Adrenal gland (tissue), 12 donors: ENCODE results near the gene ZDHHC20. TPM values are rescaled to one million over a fixed set of nuclear protein-coding genes. Genes with fewer than 3 reads are reported as not detected.

Experiments
- DNase-seq, 7 donors: peaks; one replicate each; pipeline ENCODE4 v3.0.0-alpha.2; 2019 to 2020
- H3K27ac ChIP-seq, 5 donors: fragments of 200-600 bp; sonication (generic) in 4 of 5; 1 replicate in 3 of 5; 2 replicates in 2 of 5; pipeline versions ENCODE4 v1.5.1 to v1.8.0; 2016 to 2020; ENCODE audit warnings: mild to moderate bottlenecking in 1 of 5
- H3K27me3 ChIP-seq: fragments of 200-600 bp; 2 replicates; pipeline ENCODE4 v1.8.0; 2021
- H3K36me3 ChIP-seq, 2 donors: fragments of 200-600 bp; replicated peaks in 1 of 2; 1 replicate in 1 of 2; 2 replicates in 1 of 2; pipeline versions ENCODE4 v1.5.1 to v1.8.0; 2018 to 2022
- H3K4me1 ChIP-seq, 2 donors: fragments of 200-600 bp; replicated peaks in 1 of 2; 1 replicate in 1 of 2; 2 replicates in 1 of 2; pipeline versions ENCODE4 v1.5.1 to v1.8.0; 2018 to 2021
- H3K4me3 ChIP-seq, 4 donors: fragments of 200-600 bp; sonication (generic) in 3 of 4; one replicate each; pipeline ENCODE4 v1.5.1; 2016 to 2018
- H3K9me3 ChIP-seq, 3 donors: fragments of 200-600 bp; sonication (generic) in 1 of 3; replicated peaks in 1 of 3; 1 replicate in 2 of 3; 2 replicates in 1 of 3; pipeline versions ENCODE4 v1.5.1 to v1.8.0; 2016 to 2021
- POLR2A ChIP-seq, 2 donors: fragments of 450-650 bp; IDR thresholded peaks; one replicate each; pipeline ENCODE4 v1.6.1; 2017; ENCODE audit warnings: antibody characterized with exemption in 2 of 2, mild to moderate bottlenecking in 2 of 2, moderate library complexity in 1 of 2
- WGBS, 4 donors: extraction: QIAGEN DNeasy Blood & Tissue Kit in 2 of 4; methylation state at CpG; one replicate each; pipeline versions ENCODE4 v1.1.5 to v1.1.7; 2013 to 2017; 5-methylcytosine and 5-hydroxymethylcytosine counted together
- intact Hi-C, 2 donors: fragments of 100-400 bp; cut with DNase I; formaldehyde crosslinking; loops; one replicate each; pipeline versions ENCODE4 v1.14.1 to v1.15.0; 2022 to 2023
- polyA plus RNA-seq, 3 donors: library from polyadenylated mRNA; stranded (reverse); fragments of 200-250 nt in 2 of 3; fragments of 350-450 nt in 1 of 3; fragmentation: Illumina TruSeq in 1 of 3; extraction: RNeasy Lipid Tissue Mini Kit (QIAGEN cat#74804) in 1 of 3; gene quantifications; one replicate each; pipeline ENCODE4 v1.2.3, GENCODE V29; 2013 to 2014
- total RNA-seq, 9 donors: library from RNA; depleted of rRNA in 4 of 9; stranded (reverse); fragments of >200 nt in 4 of 9; fragments of 120-200 nt in 1 of 9; fragmentation: NEBNext Ultra II Directional in 1 of 9; extraction: Animal tissue kit (Norgen Biotek cat#: 25700) in 1 of 9; gene quantifications; one replicate each; pipeline versions ENCODE4 v1.1.0 to v1.2.4, GENCODE V29; 2013 to 2023
- TF ChIP-seq, protein P1 (sequence below), 6 experiments: fragments of 450-650 bp in 4 of 6; fragments of 200-600 bp in 2 of 6; sonication (generic) in 1 of 6; IDR thresholded peaks; 1 replicate in 5 of 6; 2 replicates in 1 of 6; pipeline versions ENCODE4 v1.5.1 to v1.8.0; 2016 to 2021; ENCODE audit warnings: antibody characterized with exemption in 6 of 6, mild to moderate bottlenecking in 2 of 6, moderate library complexity in 1 of 6
- donor health status: healthy with polysubstance abuse.
- donor health status: Bipolar disorder and iron deficiency.
- donor health status: DM: yes; HTN: yes; CAD: no.
- donor health status: DM: no; HTN: no; CAD: no.
- donor health status: DM: no; HTN: no; CAD: no.
- donor health status: DM: yes; HTN: yes; CAD: no.

Gene ZDHHC20
- total and polyA plus RNA-seq, 12 donors: 7.0 to 93.0 (median 41.2) TPM

DNA sequence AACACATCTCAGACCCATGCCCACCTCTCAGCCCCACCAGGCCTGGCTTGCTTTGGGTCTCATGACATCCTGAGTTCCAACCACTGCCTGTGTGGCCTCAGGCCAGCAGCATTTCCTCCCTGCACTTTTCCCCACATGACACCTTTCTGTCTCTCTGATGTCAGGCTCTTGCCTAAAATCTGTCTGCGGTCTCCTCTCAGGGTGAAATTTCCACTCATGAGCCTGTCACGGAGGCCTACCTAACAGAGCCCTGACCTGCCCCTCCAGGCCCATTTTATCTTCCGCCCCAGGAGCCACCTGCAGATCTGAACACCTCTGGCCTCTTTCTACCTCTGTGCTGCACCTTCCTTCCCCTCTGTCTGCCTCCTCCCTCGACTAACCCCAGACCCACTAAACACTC lies 93.5 kb downstream of the ZDHHC20 start:
- H3K36me3 ChIP-seq: no peaks in the 10 kb centered on the region
- H3K27me3 ChIP-seq: no peaks in the 10 kb centered on the region
- H3K4me3 ChIP-seq: no peak overlapping the region
- no peaks in the 10 kb centered on the region for H3K9me3 ChIP-seq
- no peak for DNase-seq
- H3K4me1 ChIP-seq: no peaks in the 10 kb centered on the region
- TF ChIP-seq POLR2A (IDR thresholded peaks at IDR 0.05): no peak
- TF ChIP-seq, protein P1, sequence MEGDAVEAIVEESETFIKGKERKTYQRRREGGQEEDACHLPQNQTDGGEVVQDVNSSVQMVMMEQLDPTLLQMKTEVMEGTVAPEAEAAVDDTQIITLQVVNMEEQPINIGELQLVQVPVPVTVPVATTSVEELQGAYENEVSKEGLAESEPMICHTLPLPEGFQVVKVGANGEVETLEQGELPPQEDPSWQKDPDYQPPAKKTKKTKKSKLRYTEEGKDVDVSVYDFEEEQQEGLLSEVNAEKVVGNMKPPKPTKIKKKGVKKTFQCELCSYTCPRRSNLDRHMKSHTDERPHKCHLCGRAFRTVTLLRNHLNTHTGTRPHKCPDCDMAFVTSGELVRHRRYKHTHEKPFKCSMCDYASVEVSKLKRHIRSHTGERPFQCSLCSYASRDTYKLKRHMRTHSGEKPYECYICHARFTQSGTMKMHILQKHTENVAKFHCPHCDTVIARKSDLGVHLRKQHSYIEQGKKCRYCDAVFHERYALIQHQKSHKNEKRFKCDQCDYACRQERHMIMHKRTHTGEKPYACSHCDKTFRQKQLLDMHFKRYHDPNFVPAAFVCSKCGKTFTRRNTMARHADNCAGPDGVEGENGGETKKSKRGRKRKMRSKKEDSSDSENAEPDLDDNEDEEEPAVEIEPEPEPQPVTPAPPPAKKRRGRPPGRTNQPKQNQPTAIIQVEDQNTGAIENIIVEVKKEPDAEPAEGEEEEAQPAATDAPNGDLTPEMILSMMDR (IDR thresholded peaks at IDR 0.05): no peak
- intact Hi-C loops: no loop called here
- no peak overlapping the region for H3K27ac ChIP-seq
- 75 to 84% (median 80%) methylated on average over 4 of the region's 4 CpGs for WGBS, 4 donors

DNA sequence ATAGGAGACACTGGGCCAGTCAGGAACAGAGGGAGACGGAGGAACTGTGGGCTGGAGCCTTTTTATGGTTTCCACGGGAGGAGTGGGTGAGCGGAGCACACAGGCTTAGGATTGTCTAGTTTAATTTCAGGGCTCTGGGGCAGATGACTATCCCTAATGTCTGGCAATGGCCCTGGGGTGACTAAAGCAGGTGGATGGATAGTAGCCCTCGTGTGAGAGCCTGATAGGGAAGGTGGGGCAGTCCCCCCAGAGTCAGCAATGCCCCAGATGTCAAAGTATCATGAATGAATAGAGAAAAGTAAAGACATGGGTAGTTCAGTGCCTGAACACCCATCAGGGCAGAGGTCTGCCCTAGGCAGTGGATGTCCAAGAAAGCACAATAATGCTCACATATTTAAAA lies 94.2 kb downstream of the ZDHHC20 start:
- Histone ChIP-seq H3K36me3 (no peaks in the 10 kb centered on the region), H3K27me3 (no peaks in the 10 kb centered on the region), H3K9me3 (no peaks in the 10 kb centered on the region), H3K27ac (no peak overlapping the region), H3K4me1 (no peaks in the 10 kb centered on the region), H3K4me3 (no peak overlapping the region)
- WGBS, 4 donors: 75 to 88% (median 84%) methylated on average over 4 of the region's 4 CpGs
- DNase-seq: no peak
- intact Hi-C loops: no loop called here
- no peak for TF ChIP-seq POLR2A (IDR thresholded peaks at IDR 0.05)
- TF ChIP-seq, protein P1 (IDR thresholded peaks at IDR 0.05): no peak

DNA sequence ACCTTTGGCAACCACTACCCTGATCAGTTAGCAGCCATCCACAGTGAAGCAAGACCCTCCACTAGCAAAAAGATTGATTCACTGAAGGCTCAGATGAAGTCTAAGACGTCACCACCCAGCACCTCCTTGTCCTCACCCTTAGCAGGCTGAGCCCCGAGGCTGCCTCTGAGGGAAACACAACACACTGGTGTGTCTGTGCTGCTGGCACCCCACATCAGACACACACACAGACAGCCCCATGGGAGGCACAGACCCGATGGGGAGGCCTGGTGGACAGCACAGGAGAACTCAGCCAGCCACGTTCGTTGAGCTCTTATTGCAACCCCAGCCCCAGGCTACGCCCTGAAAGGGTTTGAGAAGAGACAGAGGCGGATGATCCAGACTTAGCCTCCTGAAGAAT lies 94.7 kb downstream of the ZDHHC20 start:
- 80 to 88% (median 85%) methylated on average over 7 of the region's 7 CpGs for WGBS, 4 donors
- no peak for DNase-seq
- TF ChIP-seq POLR2A (IDR thresholded peaks at IDR 0.05): no peak
- TF ChIP-seq, protein P1 (IDR thresholded peaks at IDR 0.05): no peak

GRCh38 chr13:21362741-21363140 lies 96.4 kb downstream of the ZDHHC20 start:
- no peak for DNase-seq
- Histone ChIP-seq H3K4me3 (no peak overlapping the region), H3K4me1 (no peaks in the 10 kb centered on the region), H3K36me3 (no peaks in the 10 kb centered on the region), H3K9me3 (no peaks in the 10 kb centered on the region), H3K27ac (no peak overlapping the region), H3K27me3 (no peaks in the 10 kb centered on the region)
- intact Hi-C loops: no loop called here
- no peak for TF ChIP-seq POLR2A (IDR thresholded peaks at IDR 0.05)
- TF ChIP-seq, protein P1 (IDR thresholded peaks at IDR 0.05): no peak
- WGBS, 4 donors: 91 to 95% (median 93%) methylated on average over 4 of the region's 4 CpGs

More for the DNA sequence above, 94.7 kb downstream of the ZDHHC20 start:
- Histone ChIP-seq H3K4me1 (no peaks in the 10 kb centered on the region), H3K9me3 (no peaks in the 10 kb centered on the region), H3K27me3 (no peaks in the 10 kb centered on the region), H3K27ac (no peak overlapping the region), H3K36me3 (no peaks in the 10 kb centered on the region), H3K4me3 (no peak overlapping the region)
- intact Hi-C loops: no loop called here
